ENCODE results near the gene FBXL15.

DNA sequence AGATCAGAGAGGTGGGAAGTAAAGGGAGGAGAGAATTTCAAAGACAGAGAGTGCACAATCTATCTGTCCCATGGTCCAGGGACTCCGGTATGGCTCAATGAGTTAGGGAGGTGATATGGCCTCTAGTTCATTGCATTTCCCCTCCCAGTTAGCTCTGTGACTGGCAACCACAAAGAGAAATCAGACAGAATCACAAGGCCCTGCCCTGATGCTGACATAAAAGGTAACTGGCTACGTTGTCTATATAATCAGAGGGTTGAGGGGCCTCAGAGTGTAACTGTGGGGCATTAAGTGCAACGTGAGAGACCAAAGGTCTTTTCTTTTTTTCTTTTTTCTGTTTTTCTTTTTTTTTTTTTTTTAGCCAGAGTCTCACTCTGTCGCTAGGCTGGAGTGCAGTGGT lies 38.0 kb downstream of the FBXL15 start:
- TF ChIP-seq, protein P1, sequence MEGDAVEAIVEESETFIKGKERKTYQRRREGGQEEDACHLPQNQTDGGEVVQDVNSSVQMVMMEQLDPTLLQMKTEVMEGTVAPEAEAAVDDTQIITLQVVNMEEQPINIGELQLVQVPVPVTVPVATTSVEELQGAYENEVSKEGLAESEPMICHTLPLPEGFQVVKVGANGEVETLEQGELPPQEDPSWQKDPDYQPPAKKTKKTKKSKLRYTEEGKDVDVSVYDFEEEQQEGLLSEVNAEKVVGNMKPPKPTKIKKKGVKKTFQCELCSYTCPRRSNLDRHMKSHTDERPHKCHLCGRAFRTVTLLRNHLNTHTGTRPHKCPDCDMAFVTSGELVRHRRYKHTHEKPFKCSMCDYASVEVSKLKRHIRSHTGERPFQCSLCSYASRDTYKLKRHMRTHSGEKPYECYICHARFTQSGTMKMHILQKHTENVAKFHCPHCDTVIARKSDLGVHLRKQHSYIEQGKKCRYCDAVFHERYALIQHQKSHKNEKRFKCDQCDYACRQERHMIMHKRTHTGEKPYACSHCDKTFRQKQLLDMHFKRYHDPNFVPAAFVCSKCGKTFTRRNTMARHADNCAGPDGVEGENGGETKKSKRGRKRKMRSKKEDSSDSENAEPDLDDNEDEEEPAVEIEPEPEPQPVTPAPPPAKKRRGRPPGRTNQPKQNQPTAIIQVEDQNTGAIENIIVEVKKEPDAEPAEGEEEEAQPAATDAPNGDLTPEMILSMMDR (IDR thresholded peaks at IDR 0.05), result no peak
- no peak for TF ChIP-seq POLR2A (IDR thresholded peaks at IDR 0.05)
- no peak for TF ChIP-seq POLR2AphosphoS5 (IDR thresholded peaks at IDR 0.05)

Measured in gastroesophageal sphincter (tissue), 3 donors.